EL (cell line): ENCODE results near the gene KNCN.

ENCODE experiments used
- DNase-seq: peaks from one replicate; pipeline ENCODE4 v3.0.0-alpha.2; 2016

The KNCN gene

GRCh38 chr1:46543761-46544560, 7.5 kb downstream of the KNCN start:
- DNase-seq, result no peak

- no peak for DNase-seq
These were observed 8.1 kb downstream of the KNCN start for GRCh38 chr1:46543382-46543760.

- peak; percentile 74 for DNase-seq
These were observed 11.5 kb downstream of the KNCN start for GRCh38 chr1:46539972-46540371.

- DNase-seq, result no peak
These were observed 13.3 kb downstream of the KNCN start for GRCh38 chr1:46538147-46538546.

GRCh38 chr1:46537651-46538050, 13.8 kb downstream of the KNCN start:
- DNase-seq, result no peak

- no peak for DNase-seq
These were observed 14.9 kb downstream of the KNCN start for GRCh38 chr1:46536527-46536926.

- peak; percentile 30 for DNase-seq
These were observed 16.4 kb downstream of the KNCN start for GRCh38 chr1:46535063-46535462.

- peak; percentile 48 for DNase-seq
These were observed 18.1 kb downstream of the KNCN start for GRCh38 chr1:46533179-46533864.

- peak; percentile 65 for DNase-seq
These were observed 18.8 kb downstream of the KNCN start for GRCh38 chr1:46532498-46533178.

- DNase-seq, result no peak
These were observed 19.4 kb downstream of the KNCN start for GRCh38 chr1:46532095-46532494.

GRCh38 chr1:46530791-46531409, 20.5 kb downstream of the KNCN start:
- DNase-seq, result no peak

GRCh38 chr1:46530311-46530710, 21.1 kb downstream of the KNCN start:
- DNase-seq, result no peak

- no peak for DNase-seq
These were observed 22.3 kb downstream of the KNCN start for GRCh38 chr1:46529031-46529630.

- DNase-seq, result peak; percentile 60
These were observed 23.0 kb downstream of the KNCN start for GRCh38 chr1:46528297-46528955.

- DNase-seq, result peak; percentile 79
These were observed 23.8 kb downstream of the KNCN start for GRCh38 chr1:46527474-46528296.

GRCh38 chr1:46526691-46527291, 24.7 kb downstream of the KNCN start:
- DNase-seq, result no peak

- no peak for DNase-seq
These were observed 25.3 kb downstream of the KNCN start for GRCh38 chr1:46526013-46526690.

- DNase-seq, result no peak
These were observed 26.0 kb downstream of the KNCN start for GRCh38 chr1:46525253-46525983.

- no peak for DNase-seq
These were observed 26.6 kb downstream of the KNCN start for GRCh38 chr1:46524843-46525242.
